K562 (cell line): ENCODE measurements around the gene NEDD4L. TPM values are rescaled to one million over a fixed set of nuclear protein-coding genes. Genes with fewer than 3 reads are reported as not detected.

ENCODE experiments used
- ATAC-seq: fragments of 200-7000 bp; cut with Tn5 transposase; 3 replicates; pipeline ENCODE4 v1.9.1; 2020; ENCODE audit warnings: moderate library complexity
- BruUV-seq: library from RNA; stranded (reverse); fragments of 400-500 nt; replicated peaks from 2 replicates; lab custom pipeline; 2021; lab: Mats Ljungman, UMichigan
- CTCF ChIA-PET: fragments of 300-600 bp; formaldehyde crosslinking; extraction: SDS; loops from one replicate; lab custom pipeline; 2021; ENCODE audit warnings: low intra/inter-chr PET ratio; lab: Yijun Ruan, JAX
- POLR2A ChIA-PET: fragments of 300-600, 350-650 bp; sonication (Branson Sonifier 250); formaldehyde crosslinking; extraction: SDS; loops from one replicate; lab custom pipeline; 2021; ENCODE audit warnings: antibody characterized with exemption, inconsistent platforms; lab: Yijun Ruan, JAX
- DNase-seq, 4 experiments: peaks; one replicate each; pipeline versions ENCODE4 v3.0.0 to v3.0.0-alpha.2; 2011 to 2018; ENCODE audit warnings: low spot score in 3 of 4, mixed read lengths in 3 of 4; ENCODE audit errors: extremely low read depth in 1 of 4
- FAIRE-seq: peaks from 2 replicates; lab custom pipeline; 2011; peaks lifted over from hg19 to GRCh38; lab: Jason Lieb, UNC
- H2AFZ ChIP-seq: 2 replicates; pipeline ENCODE4 v1.6.0; 2011; ENCODE audit warnings: low read depth, low read length, control low read depth, inconsistent platforms
- H3K27ac ChIP-seq: fragments of 200-600 bp; 3 replicates; pipeline ENCODE4 v1.8.0; 2011; ENCODE audit warnings: low read depth, mild to moderate bottlenecking, control low read depth, inconsistent platforms, low read length, moderate library complexity, mixed read lengths; ENCODE audit errors: extremely low read depth
- H3K27me3 ChIP-seq, 2 experiments: fragments of 300-600 bp in 1 of 2; 2 replicates in 1 of 2; 3 replicates in 1 of 2; pipeline versions ENCODE4 v1.6.0 to v1.8.0; 2011; ENCODE audit warnings: inconsistent platforms in 2 of 2, low read length in 2 of 2, mild to moderate bottlenecking in 1 of 2, mixed read lengths in 1 of 2, moderate library complexity in 1 of 2; ENCODE audit not compliant: control insufficient read depth in 2 of 2, insufficient read depth in 2 of 2
- H3K36me3 ChIP-seq: fragments of 300-600 bp; 3 replicates; pipeline ENCODE4 v1.8.0; 2011; ENCODE audit warnings: mild to moderate bottlenecking, low read length, inconsistent platforms; ENCODE audit not compliant: control insufficient read depth, insufficient read depth
- H3K4me1 ChIP-seq, 2 experiments: fragments of 200-600 bp in 1 of 2; replicated peaks in 1 of 2; 2 replicates in 1 of 2; 3 replicates in 1 of 2; pipeline versions ENCODE4 v1.5.1 to v1.8.0; 2011; ENCODE audit warnings: inconsistent platforms in 2 of 2, low read length in 2 of 2, mild to moderate bottlenecking in 1 of 2, mixed read lengths in 1 of 2, moderate library complexity in 1 of 2; ENCODE audit not compliant: control insufficient read depth in 2 of 2, insufficient read depth in 2 of 2
- H3K4me2 ChIP-seq: 2 replicates; pipeline ENCODE4 v1.6.1; 2011; ENCODE audit warnings: low read length, control low read depth, inconsistent platforms, mixed read lengths; ENCODE audit not compliant: insufficient read depth
- H3K4me3 ChIP-seq: fragments of 200-600 bp; sonication (generic), shearing (Covaris generic); 2 replicates; pipeline ENCODE4 v1.5.1; 2016; ENCODE audit warnings: control low read depth, inconsistent platforms
- H3K79me2 ChIP-seq: fragments of 200-600 bp; 3 replicates; pipeline ENCODE4 v1.8.0; 2011; ENCODE audit warnings: low read length, inconsistent platforms; ENCODE audit not compliant: control insufficient read depth, insufficient read depth
- H3K9ac ChIP-seq, 2 experiments: 2 replicates each; pipeline versions ENCODE4 v1.6.0 to v1.6.1; 2011; ENCODE audit warnings: low read depth in 2 of 2, low read length in 2 of 2, control low read depth in 1 of 2, inconsistent platforms in 1 of 2, mild to moderate bottlenecking in 1 of 2, mixed read lengths in 1 of 2; ENCODE audit not compliant: insufficient read depth in 1 of 2
- H3K9me1 ChIP-seq: one replicate; pipeline ENCODE4 v1.6.0; 2011; ENCODE audit warnings: inconsistent platforms, mild to moderate bottlenecking, low read length, moderate library complexity; ENCODE audit not compliant: control insufficient read depth, insufficient read depth
- H3K9me3 ChIP-seq: replicated peaks from 2 replicates; pipeline ENCODE4 v1.5.1; 2011; ENCODE audit warnings: low read depth, low read length, inconsistent platforms; ENCODE audit not compliant: control insufficient read depth, insufficient read depth
- H4K20me1 ChIP-seq: replicated peaks from 2 replicates; pipeline ENCODE4 v1.6.1; 2011; ENCODE audit warnings: low read length, inconsistent platforms, mixed read lengths; ENCODE audit not compliant: control insufficient read depth, insufficient read depth
- BRD4 ChIP-seq: fragments of 200-600 bp; sonication (generic); IDR thresholded peaks from 2 replicates; pipeline ENCODE4 v1.6.1; 2017; ENCODE audit warnings: inconsistent platforms
- HMG20A ChIP-seq: fragments of 450-650 bp; formaldehyde crosslinking; conservative IDR thresholded peaks from 2 replicates; pipeline ENCODE4 v1.4.0; 2020; ENCODE audit warnings: mild to moderate bottlenecking, mixed read lengths
- MED1 ChIP-seq: sonication (generic); formaldehyde crosslinking; IDR thresholded peaks from 2 replicates; pipeline ENCODE4 v1.8.1; 2023; ENCODE audit warnings: missing genetic modification reagents, borderline replicate concordance
- ZNF263 ChIP-seq: sonication (generic); formaldehyde crosslinking; IDR thresholded peaks from 2 replicates; pipeline ENCODE4 v1.8.0; 2022; ENCODE audit warnings: mild to moderate bottlenecking, missing genetic modification reagents, borderline replicate concordance
- WGBS: fragments of 100-300 bp; shearing (Covaris generic); methylation state at CpG from one replicate; pipeline ENCODE4 v1.1.6; 2016; ENCODE audit warnings: low coverage, mixed read lengths; ENCODE audit not compliant: insufficient coverage; ENCODE audit errors: missing lambda C conversion rate; 5-methylcytosine and 5-hydroxymethylcytosine counted together
- in situ Hi-C: fragments of 300-500 bp; cut with MboI; formaldehyde crosslinking; loops from 4 replicates; pipeline ENCODE4 v1.15.0; 2018; ENCODE audit warnings: inconsistent platforms, mixed read lengths
- intact Hi-C: fragments of 100-400 bp; cut with micrococcal nuclease; formaldehyde crosslinking; loops from 2 replicates; pipeline ENCODE4 v1.14.2; 2022
- polyA plus RNA-seq, 8 experiments: library from polyadenylated mRNA; depleted of rRNA in 4 of 8; stranded (reverse) in 5 of 8; unstranded in 3 of 8; fragments of >200 nt; fragmentation: Nextera tagmentation in 2 of 8; fragmentation: Illumina TruSeq in 1 of 8; extraction: Ambion mirVana in 2 of 8; extraction: Trizol in 1 of 8; gene quantifications; 2 replicates each; pipeline versions ENCODE4 v1.2.1 to v1.2.3, GENCODE V29; 2011 to 2014; ENCODE audit warnings: inconsistent platforms in 1 of 8, missing spikeins in 1 of 8
- total RNA-seq, 7 experiments: library from RNA; depleted of rRNA in 6 of 7; stranded (reverse); fragments of >200 nt in 6 of 7; fragmentation: Illumina TruSeq in 2 of 7; extraction: Trizol in 2 of 7; gene quantifications; 2 replicates each; pipeline versions ENCODE4 v1.2.1 to v1.2.3, GENCODE V29; 2011 to 2021; ENCODE audit warnings: low replicate concordance in 1 of 7
- TF ChIP-seq, protein P1 (sequence below): conservative IDR thresholded peaks from 2 replicates; pipeline ENCODE4 v1.6.1; 2011; ENCODE audit warnings: low read depth, mild to moderate bottlenecking, low read length; ENCODE audit not compliant: control insufficient read depth
- TF ChIP-seq, protein P2 (sequence below), 2 experiments: fragments of 450-650 bp in 1 of 2; sonication (generic) in 1 of 2; formaldehyde crosslinking in 1 of 2; IDR thresholded peaks; 2 replicates each; pipeline versions ENCODE4 v1.7.1 to v1.9.0; 2016 to 2022; ENCODE audit warnings: inconsistent platforms in 1 of 2, mild to moderate bottlenecking in 1 of 2, missing genetic modification reagents in 1 of 2

NEDD4L gene
- total and polyA plus RNA-seq, 9 of the 15 experiments (the other 6 are each of a cell fraction or from before 2014, with no cell fraction given): 8.1 to 33.4 (median 19.9) TPM

DNA sequence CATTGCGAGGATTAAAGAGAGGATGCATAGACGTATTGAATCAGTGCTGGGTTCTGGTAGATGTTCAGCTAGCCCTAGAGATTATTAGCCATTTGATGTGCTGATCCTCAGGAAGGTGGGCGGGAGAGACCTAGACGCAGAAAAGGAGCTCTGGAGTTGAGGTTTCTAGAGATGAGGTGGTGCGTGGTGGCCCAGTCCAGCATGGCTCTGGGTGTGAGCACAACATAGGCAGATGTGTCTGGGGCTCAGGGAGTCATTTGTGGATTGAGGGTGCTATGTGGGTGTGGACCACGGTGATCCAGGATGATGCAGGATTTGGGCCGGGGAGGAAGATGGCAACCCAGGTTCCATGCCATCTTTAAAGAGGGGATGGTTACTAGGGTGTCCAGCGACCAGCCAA is 102.1 kb downstream of the NEDD4L start (continued):
- no peak for TF ChIP-seq ZNF263 (CRISPR knock-in tag)
- TF ChIP-seq HMG20A: no peak

DNA sequence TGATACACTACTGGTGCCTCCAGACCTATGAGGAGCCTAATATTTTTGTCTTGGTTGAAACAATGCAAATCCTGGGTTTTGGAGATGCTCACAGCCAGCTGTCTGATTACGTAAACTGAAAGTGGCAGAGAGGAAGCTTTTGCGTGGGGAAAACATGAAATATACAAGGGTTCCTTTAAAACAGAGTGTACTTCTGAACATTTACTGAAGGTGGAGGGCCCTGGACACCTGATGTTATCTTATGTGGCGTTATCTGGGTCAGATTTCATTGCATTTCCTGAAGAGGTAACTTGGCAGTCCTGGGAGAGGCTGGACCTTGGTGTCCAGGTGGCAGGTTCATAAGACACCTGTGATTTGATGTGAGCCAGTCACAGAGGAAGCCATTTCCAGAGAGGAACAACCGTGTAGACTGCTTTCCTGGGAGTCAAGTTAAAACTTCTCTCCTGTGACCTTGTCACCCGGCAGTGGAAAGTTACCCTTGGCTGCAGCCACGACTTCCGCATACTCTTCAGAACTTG is 105.0 kb downstream of the NEDD4L start:
- no TSS peak for BruUV-seq
- TF ChIP-seq, protein P1, sequence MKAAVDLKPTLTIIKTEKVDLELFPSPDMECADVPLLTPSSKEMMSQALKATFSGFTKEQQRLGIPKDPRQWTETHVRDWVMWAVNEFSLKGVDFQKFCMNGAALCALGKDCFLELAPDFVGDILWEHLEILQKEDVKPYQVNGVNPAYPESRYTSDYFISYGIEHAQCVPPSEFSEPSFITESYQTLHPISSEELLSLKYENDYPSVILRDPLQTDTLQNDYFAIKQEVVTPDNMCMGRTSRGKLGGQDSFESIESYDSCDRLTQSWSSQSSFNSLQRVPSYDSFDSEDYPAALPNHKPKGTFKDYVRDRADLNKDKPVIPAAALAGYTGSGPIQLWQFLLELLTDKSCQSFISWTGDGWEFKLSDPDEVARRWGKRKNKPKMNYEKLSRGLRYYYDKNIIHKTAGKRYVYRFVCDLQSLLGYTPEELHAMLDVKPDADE: no peak
- no peak for TF ChIP-seq MED1 (CRISPR knock-in tag)
- TF ChIP-seq, protein P2, sequence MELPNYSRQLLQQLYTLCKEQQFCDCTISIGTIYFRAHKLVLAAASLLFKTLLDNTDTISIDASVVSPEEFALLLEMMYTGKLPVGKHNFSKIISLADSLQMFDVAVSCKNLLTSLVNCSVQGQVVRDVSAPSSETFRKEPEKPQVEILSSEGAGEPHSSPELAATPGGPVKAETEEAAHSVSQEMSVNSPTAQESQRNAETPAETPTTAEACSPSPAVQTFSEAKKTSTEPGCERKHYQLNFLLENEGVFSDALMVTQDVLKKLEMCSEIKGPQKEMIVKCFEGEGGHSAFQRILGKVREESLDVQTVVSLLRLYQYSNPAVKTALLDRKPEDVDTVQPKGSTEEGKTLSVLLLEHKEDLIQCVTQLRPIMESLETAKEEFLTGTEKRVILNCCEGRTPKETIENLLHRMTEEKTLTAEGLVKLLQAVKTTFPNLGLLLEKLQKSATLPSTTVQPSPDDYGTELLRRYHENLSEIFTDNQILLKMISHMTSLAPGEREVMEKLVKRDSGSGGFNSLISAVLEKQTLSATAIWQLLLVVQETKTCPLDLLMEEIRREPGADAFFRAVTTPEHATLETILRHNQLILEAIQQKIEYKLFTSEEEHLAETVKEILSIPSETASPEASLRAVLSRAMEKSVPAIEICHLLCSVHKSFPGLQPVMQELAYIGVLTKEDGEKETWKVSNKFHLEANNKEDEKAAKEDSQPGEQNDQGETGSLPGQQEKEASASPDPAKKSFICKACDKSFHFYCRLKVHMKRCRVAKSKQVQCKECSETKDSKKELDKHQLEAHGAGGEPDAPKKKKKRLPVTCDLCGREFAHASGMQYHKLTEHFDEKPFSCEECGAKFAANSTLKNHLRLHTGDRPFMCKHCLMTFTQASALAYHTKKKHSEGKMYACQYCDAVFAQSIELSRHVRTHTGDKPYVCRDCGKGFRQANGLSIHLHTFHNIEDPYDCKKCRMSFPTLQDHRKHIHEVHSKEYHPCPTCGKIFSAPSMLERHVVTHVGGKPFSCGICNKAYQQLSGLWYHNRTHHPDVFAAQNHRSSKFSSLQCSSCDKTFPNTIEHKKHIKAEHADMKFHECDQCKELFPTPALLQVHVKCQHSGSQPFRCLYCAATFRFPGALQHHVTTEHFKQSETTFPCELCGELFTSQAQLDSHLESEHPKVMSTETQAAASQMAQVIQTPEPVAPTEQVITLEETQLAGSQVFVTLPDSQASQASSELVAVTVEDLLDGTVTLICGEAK (IDR thresholded peaks at IDR 0.05): no peak
- TF ChIP-seq, protein P2 (CRISPR knock-in tag; IDR thresholded peaks at IDR 0.05): no peak
- TF ChIP-seq BRD4: no peak

More for the DNA sequence above, 105.0 kb downstream of the NEDD4L start:
- Histone ChIP-seq H3K9me3 (no peaks in the 10 kb centered on the region), H3K4me1 (no peaks in the 10 kb centered on the region; a peak in 1 of 5 replicates), H3K9me1 (no peaks in the 10 kb centered on the region), H2AFZ (no peak overlapping the region), H3K9ac (no peak overlapping the region), H3K27ac (no peak overlapping the region), H3K4me2 (no peak overlapping the region), H3K4me3 (no peak overlapping the region), H4K20me1 (no peaks in the 10 kb centered on the region; the same call in 1 of the 2 replicates), H3K36me3 (no peaks in the 10 kb centered on the region), H3K79me2 (no peaks in the 10 kb centered on the region), H3K27me3 (no peaks in the 10 kb centered on the region)
- CTCF ChIA-PET: no interaction called here
- ATAC-seq (no peak), DNase-seq (no peak), FAIRE-seq (no peak)
- in situ Hi-C loops (loop anchor here (25.0 kb wide), 1 partner anchor 262 kb away; no protein-coding TSS in a partner anchor), intact Hi-C loops (no loop called here)
- 57% methylated on average over 7 of the region's 7 CpGs for WGBS
- POLR2A ChIA-PET: no interaction called here
